GM19239 (cell line): Measurements from ENCODE around the gene ATF6.
"Not testable (repeated sequence)": the region's sequence is repeated elsewhere in the genome, so short reads cannot be mapped to it uniquely, and the experiment has no call there.

Source experiments
- DNase-seq: peaks from one replicate; pipeline ENCODE4 v3.0.0; 2011; ENCODE audit warnings: low spot score; ENCODE audit not compliant: insufficient read length
- FAIRE-seq: peaks from 2 replicates; lab custom pipeline; 2011; peaks lifted over from hg19 to GRCh38; lab: Jason Lieb, UNC

ATF6 gene

DNA sequence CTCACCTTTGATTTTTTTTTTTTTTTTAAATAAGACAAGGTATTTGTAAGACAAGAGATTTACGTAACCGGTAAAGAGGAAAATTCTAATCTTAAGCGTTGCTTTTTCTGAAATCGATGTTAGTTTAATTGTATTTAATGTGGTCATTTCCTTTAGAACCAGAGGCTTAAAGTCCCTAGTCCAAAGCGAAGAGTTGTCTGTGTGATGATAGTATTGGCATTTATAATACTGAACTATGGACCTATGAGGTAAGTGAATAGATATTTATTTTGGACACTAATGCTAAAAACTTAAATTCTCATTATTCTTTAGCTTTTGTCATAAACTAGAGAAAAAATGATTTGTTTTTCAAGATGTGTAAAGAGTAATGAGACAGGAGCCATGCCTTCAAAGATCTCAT is 54.8 kb downstream of the ATF6 start:
- FAIRE-seq (no peak), DNase-seq (no peak)

DNA sequence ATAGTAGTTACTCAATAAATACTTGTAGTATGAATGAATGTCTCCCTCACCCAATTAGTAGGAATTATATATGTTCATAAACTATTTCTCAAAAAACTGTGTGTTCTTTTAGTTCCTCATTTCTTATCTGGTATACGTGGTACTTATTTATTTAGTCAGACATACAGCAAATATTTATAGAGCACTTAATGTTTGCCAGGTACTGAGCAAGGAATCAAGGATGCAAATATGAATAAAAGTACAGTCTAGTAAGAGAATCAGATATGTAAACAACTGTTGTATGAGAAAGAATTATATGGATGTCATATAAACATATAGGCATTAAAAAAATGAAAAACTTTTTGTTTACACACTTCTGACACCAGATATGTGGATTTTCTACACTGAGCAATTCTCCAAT is 58.5 kb downstream of the ATF6 start:
- FAIRE-seq = no peak
- DNase-seq = no peak

DNA sequence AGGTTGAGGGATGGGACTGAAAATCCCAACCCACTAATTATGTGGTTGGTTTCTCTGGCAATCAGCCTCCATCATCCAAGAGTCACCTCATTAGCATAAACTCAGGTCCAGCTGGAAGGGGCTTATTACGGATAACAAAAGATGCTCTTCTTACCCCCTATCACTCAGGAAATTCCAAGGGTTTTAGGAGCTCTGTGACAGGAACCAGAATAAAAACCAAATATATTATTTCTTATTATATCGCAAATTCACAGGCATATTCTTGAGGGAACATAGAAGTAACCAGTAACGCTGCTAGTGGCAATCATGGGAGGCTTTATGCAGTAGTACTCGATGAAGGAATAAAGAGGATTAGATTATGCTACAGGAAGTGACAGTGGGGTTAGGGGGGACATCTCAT is 59.7 kb downstream of the ATF6 start:
- DNase-seq = no peak
- FAIRE-seq = no peak

DNA sequence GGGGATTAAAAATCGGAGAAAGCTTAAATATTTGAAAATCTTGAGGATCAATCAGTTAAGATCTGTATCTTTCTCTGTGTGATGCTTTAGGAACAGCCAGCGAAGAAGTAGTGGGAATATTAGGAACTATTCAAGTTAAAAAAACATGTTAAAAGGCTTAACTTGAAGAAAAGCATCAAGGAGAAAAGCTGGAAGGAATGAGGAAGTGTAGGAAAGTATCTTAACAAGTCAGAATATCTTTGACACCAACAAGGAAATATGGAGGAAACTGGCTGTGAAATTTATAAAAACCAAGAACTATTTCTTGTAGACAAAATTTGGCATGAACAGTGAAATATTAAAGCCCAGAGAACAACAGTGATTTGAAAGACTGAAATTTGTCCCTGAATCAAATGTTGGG is 60.4 kb downstream of the ATF6 start:
- FAIRE-seq = no peak
- DNase-seq = no peak

DNA sequence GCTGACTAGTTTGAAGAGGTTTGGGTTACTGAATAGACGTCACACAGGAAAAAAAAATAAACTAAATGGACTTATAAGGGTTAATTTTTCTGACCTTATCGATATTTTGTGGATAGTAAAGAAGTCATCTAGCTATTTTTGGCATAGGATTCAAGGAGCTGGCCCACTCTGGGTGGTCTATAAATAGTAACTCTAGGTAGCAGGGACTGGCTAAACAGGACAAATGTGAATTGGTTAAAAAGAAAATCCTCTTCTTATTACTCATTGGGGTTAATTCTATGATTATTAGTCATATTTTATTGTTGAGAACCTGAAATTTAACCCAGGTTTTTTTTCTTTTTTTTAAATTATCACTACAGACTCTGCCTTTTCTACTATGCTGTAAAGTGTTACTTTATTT is 61.7 kb downstream of the ATF6 start:
- no peak for FAIRE-seq
- no peak for DNase-seq

DNA sequence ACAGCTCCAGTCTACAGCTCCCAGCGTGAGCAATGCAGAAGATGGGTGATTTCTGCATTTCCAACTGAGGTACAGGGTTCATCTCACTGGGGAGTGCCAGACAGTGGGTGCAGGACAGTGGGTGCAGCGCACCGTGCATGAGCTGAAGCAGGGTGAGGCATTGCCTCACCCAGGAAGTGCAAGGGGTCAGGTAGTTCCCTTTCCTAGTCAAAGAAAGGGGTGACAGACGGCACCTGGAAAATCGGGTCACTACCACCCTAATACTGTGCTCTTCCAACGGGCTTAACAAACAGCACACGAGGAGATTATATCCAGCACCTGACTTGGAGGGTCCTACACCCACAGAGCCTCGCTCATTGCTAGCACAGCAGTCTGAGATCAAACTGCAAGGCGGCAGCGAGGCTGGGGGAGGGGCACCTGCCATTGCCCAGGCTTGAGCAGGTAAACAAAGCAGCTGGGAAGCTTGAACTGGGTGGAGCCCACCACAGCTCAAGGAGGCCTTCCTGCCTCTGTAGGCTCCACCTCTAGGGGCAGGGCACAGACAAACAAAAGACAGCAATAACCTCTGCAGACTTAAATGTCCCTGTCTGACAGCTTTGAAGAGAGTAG is 66.3 kb downstream of the ATF6 start:
- not testable (repeated sequence) for FAIRE-seq, DNase-seq

DNA sequence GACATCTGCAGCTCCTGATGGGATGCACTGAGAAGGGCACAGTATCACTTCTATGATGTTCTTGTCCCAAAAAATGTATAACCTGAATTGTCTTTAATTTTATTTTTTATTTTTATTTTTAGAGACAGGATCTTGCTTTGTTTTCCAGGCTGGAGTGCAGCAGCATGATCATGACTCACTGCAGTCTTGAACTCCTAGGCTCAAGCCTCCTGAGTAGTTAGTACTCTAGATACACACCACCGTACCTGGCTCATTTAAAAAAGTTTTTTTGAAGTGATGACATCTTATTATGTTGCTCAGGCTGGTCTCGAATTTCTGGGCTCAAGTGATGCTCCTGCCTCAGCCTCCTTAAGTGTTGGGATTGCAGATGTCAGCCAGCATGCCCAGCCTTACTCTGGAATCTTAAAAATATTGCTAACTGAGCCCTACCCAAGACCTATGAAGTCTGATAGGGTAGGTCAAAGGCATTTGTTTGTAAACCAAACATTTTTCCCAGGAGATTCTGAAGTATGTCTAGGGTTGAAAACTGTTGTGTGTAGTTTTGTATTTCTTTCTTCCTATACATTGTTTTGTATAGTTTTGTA is 68.9 kb downstream of the ATF6 start:
- no peak for FAIRE-seq
- DNase-seq = no peak

DNA sequence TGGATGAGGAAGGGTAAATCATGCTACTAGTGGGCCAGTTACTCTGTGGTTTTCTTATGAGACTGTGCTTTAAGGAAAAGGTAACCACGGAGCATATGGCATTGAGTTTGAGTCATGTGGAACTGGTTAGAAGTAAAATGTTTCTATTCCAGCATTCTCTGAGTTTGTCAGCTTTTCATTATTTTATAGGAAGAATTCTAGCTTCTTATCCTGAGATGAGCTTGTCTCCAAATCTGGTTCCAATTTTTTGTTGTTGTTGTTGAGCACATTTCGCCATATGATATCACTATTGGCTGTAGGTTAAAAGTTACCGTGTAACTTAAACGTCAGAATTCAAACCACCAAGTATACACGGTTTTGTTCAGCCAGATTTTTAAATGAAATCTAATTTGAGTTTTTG is 69.9 kb downstream of the ATF6 start:
- DNase-seq (no peak), FAIRE-seq (no peak)

DNA sequence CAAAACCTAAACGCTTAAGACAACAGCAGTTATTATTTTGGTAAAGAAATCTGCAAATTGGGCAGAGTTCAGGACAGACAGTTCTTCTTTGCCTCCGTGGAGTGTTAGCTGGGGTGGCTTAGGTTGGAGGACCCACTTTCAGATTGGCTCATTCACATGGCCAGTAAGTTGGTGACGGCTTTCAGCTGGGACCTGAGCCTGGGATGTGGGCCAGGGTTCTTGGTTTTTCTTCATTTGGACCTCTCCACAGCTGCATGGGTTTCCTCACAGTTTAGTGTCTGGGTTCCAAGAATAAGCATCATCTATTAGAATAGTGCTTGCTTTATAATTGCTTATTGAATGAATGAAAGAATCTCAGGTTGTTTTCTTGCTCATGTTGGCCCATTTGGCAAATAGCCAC is 72.2 kb downstream of the ATF6 start:
- DNase-seq (no peak), FAIRE-seq (no peak)

DNA sequence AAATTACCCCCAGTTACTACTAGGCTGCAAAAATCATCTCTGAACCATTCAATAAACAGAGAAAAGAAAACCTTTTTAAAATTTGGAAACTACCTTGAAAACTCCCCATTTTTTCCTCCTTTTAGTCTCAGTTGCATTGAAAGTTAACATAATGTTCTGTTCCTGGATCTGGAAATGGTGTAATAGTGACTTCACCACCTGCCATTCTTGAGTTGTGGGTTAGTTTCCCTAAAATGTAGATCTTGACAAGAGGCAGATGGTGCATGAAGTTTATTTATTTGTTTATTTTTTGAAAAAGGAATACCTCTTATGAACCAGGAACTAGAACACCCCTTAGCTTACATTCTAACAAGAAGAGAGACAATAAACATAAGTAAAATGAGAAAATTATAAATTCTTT is 72.8 kb downstream of the ATF6 start:
- FAIRE-seq = no peak

DNA sequence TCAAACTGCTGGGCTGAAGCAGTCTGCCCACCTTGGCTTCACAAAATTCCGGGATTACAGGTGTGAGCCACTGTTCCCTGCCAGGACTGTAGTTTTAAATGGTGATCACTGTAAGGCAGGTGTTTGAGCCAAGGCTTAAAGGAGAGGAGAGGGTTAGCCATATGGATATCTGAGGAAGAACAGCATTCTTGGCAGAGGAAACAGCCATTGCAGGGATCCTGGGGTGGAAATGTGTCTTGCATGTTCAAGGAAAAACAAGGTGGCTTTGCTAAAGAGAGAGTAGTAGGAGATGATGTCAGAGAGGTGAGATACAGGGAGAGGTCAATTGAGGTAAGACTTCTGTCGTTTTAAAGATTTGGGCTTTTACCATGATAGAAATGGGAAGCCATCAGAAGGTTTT is 73.5 kb downstream of the ATF6 start:
- FAIRE-seq = no peak
- DNase-seq = no peak

More for the DNA sequence above, 72.8 kb downstream of the ATF6 start:
- DNase-seq = no peak

DNA sequence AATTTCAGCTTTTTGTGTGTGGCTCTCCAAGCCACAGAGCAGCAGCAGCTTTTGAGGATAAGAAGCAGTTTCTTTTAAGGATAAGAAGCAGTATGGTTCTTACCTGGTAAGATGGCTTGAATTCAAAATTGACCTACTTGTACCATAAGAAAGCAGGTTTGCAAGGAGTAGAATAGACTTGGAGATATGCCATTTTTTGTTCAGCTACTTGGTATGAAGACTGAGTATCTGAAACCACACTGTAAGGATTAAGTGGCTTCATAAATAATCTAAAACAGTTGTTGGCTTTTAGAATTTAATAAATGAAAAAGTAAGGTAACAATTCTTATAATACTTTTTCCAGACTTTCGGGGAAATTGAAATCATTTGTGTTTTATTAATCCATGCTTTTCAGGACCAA is 74.2 kb downstream of the ATF6 start:
- DNase-seq (no peak), FAIRE-seq (no peak)

DNA sequence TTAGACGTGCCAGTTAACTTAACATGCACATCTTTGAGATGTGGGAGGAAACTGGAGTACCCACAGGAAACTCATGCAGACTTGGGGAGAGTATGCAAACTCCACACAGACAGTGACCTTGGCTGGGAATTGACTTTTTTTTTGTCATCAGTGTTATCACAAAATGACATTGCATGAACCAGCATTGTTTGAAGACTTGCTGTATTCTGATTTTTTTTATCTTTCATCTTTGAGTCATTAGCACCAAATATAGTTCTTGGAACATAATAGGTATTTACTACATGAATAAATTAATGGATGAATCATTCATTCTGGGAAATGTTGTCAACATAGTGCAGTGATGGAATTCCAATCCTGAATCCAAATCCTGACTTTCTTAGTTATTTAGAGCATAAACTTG is 77.0 kb downstream of the ATF6 start:
- FAIRE-seq (no peak), DNase-seq (no peak)

DNA sequence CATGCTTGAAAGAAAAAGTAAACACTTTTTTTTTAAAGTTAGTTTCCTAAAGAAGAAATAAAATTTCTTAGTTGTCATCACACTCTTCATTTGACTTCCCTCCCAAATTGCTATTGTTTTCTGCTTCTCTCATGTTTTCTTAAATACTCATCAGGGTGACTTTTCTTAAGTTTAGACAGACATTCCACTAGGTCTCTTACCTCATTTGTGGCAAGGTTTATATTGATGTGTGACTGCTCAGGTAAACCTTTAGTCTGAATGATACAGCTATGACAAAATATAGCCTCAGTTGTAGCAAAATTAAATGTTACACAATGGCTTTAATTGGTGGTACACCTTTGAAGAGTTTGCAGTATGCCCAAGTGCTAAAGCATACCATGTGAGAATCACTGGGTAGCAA is 78.6 kb downstream of the ATF6 start:
- DNase-seq (no peak), FAIRE-seq (no peak)

DNA sequence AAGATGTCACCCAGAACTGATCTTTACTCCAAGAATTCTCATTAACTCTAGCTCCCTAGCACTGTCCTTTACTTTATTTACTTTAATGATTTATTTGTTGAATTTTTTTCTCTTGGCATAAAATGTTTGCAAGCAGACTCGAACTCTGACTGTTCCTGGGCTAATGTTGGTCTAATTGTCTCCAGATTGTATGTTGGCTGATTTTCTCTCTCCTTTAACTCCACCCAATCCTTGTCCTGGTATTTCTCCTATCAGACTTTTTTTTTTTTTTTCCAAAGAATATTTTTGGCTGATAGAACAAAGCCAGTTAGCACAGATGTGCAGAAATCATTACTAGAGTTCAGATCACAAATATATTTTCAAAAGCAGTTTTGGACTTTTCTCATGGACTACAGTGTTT is 82.6 kb downstream of the ATF6 start:
- FAIRE-seq (no peak), DNase-seq (no peak)

DNA sequence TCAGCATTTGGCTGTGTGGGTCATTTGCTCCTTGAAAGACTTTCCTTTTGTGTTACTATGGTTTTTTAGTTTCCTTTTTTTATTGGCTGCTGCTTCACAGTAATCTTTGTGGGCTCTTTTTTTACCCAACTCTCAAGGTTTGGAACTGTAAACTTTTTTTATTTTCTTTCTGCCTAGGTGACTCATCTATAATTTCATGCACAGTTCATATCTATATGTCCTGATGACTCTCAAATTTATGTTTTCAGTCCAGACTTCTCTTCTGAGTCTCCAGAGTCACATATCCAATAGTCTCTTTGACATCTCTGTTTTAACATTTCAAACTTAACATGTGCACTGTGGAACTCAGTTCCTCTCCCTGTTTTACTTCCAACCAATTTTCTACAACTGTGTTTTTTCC is 83.4 kb downstream of the ATF6 start:
- no peak for DNase-seq
- FAIRE-seq = no peak

DNA sequence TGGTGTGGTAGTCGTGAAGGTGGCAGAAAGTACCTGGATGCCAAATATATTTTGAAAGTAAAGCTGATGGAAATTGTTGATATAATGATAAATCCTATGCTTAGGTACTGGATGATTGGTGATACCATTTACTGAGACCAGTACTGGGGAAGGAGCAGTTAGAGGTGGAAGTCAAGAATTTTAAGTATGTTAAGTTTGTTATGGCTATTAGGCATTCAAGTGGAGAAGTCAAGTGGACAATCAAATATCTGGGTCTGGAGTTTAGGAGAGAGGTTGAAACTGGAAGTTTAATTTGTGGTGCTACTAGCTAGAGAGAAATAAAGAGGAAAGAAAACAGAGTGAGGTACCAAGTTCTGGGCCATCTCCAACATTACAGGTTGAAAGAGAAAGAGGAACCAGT is 89.1 kb downstream of the ATF6 start:
- DNase-seq = no peak

DNA sequence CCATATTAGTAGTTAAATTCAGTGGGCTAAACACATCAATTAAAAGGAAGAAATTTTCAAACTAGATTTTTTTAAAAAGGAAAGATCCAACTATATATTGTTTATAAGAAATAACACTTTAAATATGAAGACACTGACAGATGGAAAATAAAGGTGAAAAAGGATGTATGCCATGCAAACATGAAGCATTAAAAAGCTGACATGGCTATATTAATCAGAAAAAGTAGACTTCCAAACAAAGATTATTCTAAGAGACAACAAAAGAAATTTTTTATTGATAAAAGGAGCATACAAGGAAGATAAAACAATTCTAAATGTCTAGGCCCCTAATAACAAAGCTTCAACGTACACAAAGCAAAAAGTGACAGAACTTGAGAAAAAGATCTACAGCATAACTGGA is 92.2 kb downstream of the ATF6 start:
- FAIRE-seq (no peak), DNase-seq (no peak)

More for the DNA sequence above, 89.1 kb downstream of the ATF6 start:
- FAIRE-seq = no peak

DNA sequence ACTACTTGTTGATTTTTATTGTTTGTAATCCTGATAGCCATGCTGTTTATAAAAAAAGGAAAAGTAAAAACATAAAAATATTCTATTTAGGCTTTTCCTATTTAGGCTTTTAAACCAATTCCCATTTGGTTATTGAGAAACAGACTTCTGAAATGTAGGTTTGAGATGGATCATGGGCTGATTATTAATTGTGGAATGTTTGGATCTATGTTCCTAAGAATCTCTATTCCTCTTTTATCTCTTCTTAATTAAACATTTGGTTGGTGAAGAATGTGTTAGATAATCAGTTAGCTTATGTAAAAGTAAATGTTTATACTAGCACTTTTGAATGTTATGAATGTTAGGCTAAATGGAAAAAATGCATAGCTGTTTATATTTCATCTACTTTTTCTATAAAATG is 97.4 kb downstream of the ATF6 start:
- no peak for FAIRE-seq

DNA sequence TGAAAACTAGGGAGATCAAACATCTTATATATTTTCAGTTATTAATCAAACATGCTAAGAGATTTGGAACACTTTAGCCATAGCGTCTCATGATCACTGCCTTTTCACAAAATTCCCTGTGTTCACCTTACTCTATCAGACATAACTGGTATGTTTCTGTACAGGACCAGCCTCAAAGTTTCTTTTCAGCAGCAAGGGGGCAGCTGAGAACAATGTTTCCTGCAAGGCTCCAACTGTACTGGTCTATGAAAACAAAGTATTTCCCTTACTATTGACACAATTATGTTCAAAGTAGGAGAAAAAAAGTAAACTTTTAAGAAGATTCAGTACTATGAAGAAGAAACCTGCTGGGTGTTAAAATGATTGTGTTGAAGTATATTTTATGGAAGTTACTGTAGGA is 98.5 kb downstream of the ATF6 start:
- FAIRE-seq = no peak
- no peak for DNase-seq

More for the DNA sequence above, 97.4 kb downstream of the ATF6 start:
- no peak for DNase-seq

DNA sequence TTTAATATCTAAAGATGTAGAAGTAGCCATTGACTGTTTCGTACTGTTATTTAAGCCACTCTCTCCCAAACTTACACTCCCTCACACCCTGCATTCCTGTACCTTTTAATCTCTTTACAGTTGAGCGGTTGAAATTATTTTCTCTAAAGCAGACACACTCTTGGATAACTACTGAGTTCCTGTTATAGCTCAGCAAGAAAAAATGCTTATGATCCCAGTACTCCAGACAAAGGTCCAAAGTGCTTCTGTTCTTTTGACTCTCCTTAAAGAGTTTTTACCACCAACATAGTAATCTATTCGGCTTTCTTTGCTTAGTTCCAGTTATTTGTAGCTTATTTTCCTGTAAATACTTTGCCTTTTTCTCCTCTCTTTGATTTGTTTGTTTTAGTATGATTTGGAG is 100.1 kb downstream of the ATF6 start:
- FAIRE-seq = no peak
- no peak for DNase-seq

DNA sequence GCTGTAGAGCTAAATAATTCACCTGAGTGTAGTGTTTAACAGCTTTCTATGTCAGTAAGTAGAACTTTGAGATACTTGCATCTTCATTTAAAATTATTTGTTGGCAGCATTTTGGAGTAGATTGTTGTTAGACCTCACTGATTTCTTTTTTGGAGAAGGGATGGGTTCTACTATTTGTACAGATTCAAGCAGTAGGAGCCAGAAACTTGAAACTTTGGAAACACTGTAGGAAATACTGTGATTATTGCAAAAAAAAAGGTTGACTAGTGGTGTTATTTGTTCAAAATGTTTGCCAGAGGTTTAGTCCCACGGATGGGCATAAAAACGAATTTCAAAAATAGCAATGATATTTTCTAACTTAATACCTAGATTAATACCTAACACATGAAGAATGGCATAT is 102.7 kb downstream of the ATF6 start:
- FAIRE-seq = no peak
- no peak for DNase-seq

DNA sequence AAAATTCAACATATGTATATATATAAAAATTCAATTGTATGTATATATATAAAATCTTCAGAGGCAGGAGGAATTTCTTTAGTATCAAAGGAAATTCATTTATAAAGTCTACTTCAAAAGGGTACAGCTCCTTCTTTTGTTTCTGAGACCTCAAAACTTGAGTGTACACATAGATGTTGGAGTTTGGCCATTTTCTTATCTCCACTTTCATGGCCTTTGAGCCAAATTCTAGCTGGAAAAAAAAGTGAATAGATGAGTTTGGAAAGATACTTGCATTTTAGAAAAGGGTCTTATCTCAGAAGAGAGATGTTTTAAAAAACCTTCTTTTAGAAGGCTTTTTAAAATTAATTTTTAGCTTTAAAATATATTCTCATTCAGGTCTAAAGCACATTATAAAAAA is 103.2 kb downstream of the ATF6 start:
- FAIRE-seq (no peak), DNase-seq (no peak)
